Hindlimb muscle (tissue), 1 donor: ENCODE results near the gene REG1B. TPM values are rescaled to one million over a fixed set of nuclear protein-coding genes. Genes with fewer than 3 reads are reported as not detected.

Source experiments
- DNase-seq: peaks from one replicate; pipeline ENCODE4 v3.0.0-alpha.2; 2013
- polyA plus RNA-seq: library from polyadenylated mRNA; unstranded; fragments of 120-200 nt; gene quantifications from one replicate; pipeline ENCODE4 v1.2.1, GENCODE V29; 2013; ENCODE audit not compliant: insufficient read length

The REG1B gene, protein sequence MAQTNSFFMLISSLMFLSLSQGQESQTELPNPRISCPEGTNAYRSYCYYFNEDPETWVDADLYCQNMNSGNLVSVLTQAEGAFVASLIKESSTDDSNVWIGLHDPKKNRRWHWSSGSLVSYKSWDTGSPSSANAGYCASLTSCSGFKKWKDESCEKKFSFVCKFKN
- not detected for polyA plus RNA-seq

DNA sequence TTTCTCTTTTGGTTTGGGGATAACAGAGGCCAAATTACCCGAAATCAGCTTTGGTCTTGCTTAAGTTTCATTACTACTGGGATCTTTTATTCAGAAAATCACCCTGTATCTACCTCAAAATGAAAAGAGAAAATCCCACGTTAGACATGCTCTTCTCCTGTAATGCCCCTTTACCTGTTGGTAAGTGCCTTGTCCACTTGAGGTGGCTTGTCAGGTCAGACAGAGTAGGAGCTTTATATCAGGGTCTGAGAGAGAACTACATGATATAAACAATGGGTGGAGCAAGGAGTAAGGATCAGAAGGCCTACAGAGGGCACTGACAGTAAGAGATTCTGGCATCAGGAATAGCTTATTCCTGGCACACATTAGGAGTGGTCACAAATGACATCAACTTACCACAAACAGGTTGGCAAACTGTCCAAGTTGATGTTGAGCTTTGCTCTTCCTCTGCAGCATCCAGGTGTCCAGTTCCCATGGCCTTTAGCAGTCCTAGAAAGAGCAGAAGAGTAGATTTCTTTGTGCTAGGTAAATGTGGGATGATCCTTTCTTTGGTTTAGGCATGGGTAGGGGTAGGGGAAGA lies at the start of gene REG1B:
Gene REG1B, minus strand, starts transcription at position 209 of the 580 bp plus-strand sequence. CDS start 381 bp downstream, outside the sequence.
- no peak for DNase-seq

DNA sequence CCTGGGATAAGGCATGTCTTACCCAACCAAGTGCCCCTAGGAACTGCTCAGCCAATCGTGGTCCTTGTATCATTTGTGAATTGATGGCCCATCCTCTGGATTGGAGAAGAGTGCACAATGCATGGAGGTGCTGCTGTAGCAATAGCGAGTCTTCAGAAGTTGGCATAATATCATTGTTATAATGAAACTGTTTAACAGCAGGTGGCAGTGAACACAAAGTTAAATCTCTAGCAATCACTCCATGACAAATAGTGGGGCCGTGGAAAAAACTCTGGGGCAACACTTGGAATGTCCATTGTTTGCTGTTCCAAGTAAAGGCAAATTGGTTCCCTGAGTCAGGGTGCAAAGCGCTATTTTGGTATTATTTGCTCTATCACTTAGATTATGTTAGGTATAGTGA lies 43.9 kb upstream of the REG1B start:
- DNase-seq: no peak

DNA sequence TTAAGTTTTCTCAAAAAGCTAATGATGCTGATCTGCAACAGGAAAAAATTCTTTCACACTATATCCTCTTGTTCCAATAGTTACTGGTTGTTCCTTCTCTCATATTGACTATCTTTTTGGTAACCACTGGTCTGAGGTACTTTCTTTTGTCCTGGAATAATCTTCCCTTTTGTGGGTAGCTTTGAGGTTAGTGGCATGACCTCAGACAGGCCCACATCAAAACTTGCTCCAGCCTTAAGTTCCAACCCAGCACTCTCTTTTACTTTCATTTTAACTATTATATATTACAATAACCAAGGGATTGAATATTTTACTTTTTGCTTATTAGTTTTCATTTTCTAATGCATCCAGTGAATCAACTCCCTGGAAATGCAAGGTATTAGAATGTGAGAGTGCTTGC lies 42.0 kb upstream of the REG1B start:
- no peak for DNase-seq

DNA sequence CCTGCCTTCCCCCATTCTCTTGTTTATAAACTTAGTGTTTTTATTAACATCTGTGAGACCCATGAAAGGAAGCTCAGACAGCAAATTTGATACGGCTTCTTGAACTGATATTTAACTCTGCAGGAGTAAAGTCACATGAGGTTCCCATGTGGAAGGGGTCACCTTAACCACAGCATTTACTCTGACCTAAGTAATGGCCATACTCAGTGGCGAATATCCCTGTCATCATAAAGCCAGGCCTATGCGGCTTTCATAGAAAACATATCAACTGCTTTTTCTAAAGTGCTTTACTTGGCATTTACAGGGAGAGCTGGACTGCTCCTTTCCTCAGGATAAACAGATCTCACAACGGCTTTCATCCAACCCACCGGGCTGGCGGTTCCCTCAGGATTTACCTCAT lies 41.5 kb upstream of the REG1B start:
- no peak for DNase-seq

DNA sequence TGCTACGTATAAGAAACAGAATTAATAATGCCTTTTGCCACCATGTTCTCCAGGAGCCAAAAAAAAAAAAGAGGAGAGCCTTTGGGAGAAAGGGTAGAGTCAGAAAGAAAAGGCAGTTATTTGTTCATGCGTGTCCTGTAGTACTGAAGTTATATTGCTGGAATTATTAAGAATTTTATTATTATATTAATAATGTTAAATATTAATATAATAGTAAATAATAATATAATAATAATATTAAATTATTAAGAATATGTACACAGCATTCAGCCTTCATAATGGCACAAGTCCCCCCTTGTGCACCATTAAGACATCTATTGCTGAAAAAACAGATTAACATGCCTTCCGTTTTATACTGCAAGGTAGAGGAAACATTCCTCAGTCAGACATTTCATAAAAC lies 40.6 kb upstream of the REG1B start:
- DNase-seq: no peak

DNA sequence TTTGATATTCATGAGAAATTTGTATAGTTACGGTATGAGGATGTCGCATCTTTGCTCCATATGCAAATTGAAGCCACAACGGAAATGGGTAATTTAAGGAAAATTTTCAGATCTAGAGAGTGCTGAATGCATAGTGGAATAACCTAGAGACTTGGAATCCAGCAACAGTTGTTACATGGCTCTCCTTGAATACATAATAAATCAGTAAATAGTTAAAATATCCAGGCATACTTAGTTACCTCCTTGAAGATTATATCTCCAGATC lies 37.9 kb upstream of the REG1B start:
- no peak for DNase-seq

DNA sequence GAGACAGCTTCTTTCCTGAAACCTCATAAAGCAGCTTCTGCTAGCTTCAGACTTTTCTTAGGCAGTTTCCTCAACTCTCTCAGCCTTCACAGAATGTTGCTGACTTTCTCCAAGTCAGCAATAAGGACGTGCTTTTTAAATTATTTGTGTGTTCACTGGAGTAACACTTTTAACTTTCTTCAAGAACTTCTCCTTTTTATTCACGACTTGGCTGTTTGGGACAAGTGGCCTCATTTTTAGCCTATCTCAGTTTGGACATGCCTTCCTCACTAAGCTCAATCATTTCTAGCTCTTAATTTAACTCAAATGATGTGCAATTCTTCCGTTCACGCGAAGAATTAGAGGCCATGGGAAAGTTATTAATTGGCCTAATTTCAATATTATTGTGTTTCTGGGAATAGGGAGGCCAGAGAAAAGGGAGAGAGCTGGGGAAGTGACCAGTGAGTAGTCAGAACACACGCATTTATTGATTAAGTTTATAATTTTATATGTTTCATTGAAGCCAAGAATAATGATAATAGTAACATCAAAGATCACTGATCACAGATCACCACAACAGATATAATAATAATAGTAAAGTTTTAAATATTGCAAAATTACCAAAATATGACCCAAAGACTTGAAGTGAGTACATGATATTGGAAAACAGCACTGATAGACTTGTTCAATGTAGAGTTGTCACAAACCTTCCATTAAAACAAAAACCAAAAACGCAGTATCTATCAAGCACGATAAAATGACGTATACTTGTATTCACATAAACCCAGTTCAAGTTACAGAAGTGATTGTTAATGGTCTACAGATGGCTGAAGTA lies 37.3 kb upstream of the REG1B start:
- DNase-seq: no peak

DNA sequence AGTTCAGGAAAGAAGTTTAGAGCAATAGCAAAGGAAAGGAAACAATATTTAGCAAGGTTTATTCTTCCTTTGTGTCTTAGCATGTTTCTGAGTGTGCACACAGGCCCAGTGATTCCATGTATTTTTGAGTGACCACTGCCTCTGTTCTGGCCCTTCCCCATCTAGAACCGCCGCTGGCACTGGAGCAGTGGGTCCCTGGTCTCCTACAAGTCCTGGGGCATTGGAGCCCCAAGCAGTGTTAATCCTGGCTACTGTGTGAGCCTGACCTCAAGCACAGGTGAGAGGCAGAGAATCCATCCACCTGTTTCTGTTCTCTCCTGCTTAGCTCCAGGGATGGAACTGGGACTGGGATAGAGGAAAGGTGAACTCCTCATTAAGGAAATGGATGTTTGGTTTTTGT lies 34.9 kb upstream of the REG1B start:
- DNase-seq: no peak

DNA sequence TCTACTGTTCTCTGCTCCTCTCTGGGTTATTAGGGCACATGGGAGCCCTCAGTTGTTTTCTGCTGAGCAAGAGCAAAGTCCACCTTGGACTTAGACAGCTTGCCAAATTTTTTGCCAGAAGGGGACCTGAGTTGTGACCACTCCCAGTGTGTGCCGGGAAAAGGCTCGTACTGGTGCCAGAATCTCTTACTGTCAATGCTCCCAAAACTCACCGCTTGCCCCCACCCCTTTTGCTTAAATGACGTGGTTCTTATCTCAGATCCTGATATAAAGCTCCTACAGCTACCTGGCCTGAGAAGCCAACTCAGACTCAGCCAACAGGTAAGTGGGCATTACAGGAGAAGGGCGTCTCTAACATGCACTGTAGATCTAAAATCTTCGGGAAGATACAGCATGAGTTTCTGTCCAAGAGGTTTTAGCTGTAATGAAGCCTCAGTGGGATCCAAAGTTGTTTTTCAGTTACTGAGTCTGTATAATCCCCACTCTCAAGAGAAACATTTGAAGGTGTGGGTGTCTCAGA lies 32.5 kb upstream of the REG1B start, which contains the start of gene REG1A:
Gene REG1A, plus strand, starts transcription at position 295 of the 520 bp plus-strand sequence. CDS start 374 bp downstream, outside the sequence.
- DNase-seq: no peak

DNA sequence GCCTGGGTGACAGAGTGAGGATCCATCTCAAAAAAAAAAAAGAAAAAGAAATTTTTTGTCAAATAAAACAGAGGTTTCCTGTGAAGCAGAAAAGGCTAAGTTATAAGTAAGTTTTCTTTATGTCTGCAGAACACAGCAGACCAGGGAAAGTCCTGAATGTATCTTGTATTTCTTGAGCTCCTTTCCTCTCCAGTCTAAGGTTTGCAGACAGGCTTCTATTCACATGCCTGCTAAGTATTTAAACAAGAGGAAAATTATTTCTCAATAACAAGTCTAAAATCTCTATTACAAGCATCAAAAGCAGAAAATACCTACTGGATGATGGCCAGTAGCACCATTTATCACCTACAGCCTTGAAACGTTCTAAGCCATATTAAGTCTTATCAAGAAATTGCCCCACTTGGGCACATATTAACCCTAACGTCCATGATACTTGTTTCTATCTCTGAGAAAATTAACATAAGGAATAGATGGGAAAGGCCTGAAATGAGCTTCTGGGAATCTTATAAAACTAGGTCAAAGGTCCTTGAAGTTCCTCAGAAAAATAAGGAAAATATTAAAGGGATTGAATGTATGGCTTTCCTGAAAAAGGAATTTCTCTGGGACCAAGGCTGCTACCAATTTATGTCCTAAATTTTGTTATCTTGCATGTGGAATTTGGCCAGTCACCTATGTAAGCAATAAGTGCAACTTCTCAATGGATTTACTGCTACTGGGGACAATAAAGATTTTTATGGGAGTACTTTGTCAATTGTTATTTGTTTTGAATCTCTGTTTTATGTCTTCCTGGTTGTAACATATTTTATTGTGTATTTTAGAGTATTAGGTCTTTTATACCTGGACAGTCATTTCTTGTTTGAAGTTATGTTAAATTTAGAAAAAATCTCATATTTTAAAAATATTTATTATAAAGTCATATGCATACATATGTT lies 29.5 kb upstream of the REG1B start:
- no peak for DNase-seq

DNA sequence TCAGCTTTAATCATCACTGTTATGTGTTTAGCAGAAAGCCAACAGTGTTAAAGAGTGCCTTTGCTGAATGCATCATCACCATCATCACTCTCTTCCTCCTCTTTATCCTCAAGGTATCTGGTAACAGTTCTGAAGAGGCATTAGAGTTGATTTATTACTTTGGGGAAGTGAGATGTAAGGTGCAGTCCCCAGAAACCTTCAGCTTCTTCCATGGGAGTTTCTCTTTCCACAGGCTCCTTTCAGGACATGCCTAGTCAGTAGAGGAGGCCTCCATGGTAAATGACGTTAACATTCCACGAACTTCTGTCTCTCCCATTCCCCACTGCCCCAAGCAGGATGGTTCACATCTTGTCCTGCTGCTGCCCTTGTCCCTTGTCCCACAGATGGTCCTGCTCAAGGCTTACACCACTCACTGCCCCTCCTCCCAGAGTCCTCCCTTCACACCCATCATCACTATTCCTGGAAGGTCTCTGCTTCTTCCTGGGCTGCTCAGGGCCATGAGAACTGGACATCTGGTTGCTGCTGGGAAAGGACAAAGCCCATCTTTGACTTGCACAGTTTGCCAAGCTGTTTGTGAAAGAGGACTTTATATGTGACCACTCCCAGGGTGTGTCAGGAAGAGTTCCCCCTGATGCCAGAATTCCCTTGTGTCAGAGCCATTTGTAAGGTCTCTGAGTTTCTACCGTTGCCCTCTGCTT lies 27.2 kb upstream of the REG1B start:
- DNase-seq: no peak

DNA sequence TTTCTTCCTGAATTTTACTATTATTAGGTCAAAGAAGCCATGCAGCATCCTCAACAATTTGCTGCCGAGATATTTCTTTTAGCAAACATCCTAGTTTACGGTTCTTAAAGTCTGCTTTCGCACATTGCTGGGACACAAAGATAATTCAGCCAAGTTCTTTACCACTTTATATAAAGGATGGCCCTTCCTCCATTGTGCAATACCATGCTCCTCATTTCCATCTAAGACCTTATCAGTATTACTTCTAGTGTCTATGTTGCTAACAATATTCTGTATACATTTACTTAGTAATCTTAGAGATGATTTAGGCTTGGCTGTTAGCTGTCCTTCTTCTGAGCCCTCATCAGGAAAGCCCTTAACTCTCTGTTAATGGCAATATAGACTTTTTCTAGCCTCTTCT lies 24.5 kb upstream of the REG1B start:
- no peak for DNase-seq

DNA sequence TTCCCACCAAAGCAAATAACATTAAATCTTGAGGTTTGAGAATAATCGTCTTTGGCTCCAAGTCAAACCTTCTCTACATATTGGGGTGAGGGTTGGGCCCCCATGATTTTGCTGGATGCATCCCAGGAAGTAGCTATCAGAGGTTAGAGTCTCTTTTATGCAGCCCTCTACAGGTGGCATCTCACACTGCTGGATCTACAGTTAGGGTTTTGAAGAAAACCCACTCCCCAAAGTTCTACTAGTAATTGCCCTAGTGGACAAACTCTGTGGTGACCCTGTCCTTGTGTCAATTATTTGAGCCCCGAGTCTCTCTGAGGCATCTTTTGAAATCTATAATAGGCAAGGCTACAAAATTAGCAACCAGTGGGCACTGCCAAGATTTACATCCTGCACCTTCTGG lies 17.5 kb upstream of the REG1B start:
- no peak for DNase-seq

DNA sequence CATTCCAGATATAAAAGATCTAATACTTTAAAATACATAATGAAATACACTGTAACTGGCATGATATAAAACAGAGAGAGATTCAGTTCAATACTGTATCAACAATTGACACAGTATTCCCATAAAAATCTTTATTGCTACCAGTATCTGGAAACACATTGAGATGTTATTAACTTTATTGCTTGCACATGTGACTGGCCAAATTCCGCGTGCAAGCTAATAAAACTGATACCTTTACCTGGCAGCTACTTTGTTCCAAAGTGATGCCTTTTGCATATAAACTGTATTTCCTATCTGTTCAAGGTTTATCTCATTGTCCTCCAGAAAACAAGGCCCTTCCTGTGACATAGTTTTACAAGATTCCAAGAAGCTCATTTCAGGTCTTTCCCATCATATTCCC lies 15.4 kb upstream of the REG1B start:
- no peak for DNase-seq

DNA sequence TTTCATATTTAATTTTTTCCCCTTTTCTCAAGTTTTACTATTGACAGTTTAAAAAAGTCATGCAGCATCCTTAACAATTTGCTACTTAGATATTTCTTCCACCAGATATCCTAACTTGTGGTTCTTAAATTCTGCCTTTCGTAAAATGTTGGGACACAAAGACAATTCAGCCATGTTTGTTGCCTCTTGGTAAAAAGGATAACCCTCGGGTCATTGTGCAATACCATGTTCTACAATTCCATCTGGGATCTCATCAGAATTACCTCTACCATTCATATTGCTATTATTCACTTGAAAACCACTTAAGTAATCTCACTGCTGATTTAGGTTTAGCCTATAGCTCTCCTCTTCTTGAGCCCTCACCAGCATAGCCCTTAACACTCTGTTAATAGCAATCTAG lies 13.2 kb upstream of the REG1B start:
- no peak for DNase-seq

DNA sequence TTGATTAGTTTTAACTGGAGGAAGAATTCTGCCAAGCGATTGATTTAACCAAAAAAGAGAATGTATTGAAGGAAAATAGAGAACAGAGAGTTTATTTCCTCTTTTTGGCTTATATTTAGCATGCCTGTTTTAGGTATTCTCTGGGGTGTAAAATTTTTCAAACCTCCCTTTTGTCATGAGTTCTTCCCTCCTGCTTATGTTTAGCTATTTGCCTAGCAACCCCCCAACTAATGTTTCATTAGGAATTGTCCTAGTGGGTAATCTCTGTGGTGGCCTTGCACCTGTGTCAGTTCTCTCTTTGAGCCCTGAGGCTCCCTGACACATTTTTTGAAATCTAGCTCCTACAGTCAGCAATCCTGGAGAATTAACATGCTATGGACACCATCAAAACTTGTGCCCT lies 12.5 kb upstream of the REG1B start:
- no peak for DNase-seq

DNA sequence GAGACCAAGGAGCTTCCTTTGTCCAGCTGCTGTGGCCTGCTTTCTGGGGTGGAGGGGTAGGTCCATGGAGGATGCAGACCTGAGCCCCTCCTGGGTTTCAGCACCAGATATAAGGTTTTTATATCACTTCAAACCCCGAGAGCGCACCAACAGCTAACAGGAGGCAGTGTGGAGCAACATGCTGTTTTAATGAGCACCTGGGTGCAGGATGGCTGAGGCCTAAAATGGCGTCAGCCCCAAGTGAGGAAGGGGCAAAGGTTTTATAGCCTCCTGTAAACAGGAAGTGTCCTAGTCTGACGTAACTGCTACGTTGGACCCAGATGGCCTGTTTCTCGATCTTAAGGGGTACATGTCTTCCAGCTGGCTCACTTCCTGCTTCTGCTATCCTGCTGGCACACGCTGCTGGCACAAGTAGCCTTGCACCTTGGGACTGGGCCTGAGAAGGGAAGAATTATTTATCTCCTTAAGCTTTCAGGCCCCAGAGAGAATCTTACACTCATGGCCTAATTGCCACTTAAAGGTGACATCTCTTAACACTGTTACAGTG lies 11.4 kb upstream of the REG1B start:
- DNase-seq: no peak

DNA sequence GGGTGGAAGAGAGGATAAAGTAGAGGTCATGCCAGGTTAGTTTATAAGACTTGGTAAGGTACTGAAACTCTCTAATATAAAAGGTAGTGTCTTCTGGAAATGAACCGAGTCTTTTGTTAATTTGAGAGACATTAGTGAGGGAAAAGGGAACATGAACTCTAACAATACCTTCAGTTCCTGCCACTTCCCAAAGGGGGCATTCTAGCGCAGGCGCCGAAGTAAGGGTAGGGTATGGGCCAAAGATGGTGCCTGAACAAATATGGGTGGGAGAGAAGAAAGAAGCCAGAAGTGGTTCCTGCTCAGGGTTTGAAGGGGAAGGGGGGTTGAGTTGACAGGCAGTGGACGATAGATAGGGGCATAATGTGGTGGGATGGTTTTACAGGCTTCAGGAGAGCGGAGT lies 10.1 kb upstream of the REG1B start:
- DNase-seq: no peak

DNA sequence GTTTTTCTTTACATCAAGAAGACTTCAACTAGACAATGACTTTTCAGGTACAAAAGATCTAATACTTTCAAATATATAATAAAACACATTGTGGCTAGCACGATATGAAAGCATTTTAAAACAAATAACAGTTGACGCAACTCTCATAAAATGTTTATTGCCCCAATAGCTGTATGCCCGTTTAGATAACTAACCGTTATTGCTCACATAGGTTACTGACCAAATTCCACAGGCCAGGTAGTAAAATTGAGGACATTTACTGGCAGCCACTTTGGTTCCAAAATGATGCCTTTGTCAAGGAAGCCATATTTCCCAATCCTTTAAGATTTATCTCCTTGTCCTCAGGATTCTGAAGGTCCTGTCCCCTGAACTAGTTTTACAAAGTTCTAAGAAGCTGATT lies 2.9 kb upstream of the REG1B start:
- DNase-seq: no peak

DNA sequence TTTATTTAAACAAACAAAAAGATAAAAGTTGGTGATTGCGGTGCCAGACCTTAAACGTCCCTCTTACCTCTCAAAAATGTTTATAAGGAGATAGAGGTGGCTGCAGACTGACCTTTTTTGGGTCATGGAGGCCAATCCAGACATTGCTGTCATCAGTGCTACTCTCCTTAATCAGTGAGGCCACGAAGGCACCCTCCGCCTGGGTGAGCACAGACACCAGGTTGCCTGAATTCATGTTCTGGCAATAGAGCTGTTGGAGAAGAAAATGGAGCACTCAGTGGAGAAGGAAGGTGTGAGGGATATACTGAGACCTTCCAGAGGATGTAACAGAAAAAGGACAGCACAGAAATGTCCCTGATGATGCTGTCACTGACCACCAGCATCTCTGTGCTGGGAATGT lies 1.5 kb downstream of the REG1B start:
- no peak for DNase-seq

DNA sequence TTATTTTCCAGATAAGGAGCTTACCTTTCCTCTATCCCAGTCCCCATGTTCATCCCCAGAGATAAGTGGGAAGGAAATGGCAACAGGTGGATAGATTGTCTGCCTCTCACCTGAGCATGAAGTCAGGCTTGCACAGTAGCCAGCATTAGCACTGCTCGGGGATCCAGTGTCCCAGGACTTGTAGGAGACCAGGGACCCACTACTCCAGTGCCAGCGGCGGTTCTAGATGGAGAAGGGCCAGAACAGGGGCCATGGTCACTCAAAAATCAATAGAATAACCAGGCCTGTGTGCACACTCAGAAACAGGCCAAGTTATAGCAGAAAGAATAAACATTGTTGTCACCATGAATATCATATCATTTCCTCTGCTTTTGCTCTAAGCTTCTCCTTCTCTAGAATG lies 2.4 kb downstream of the REG1B start:
- DNase-seq: no peak
